OCI-LY3 (cell line): ENCODE data around the gene GNG11.

Source experiments
- CTCF ChIP-seq: fragments of 200-600, 300-600 bp; sonication (generic); IDR thresholded peaks from 2 replicates; pipeline ENCODE4 v1.5.1; 2014; ENCODE audit warnings: antibody characterized with exemption, low read length, low read depth
- EZH2phosphoT487 ChIP-seq: fragments of 200-600 bp; shearing (Covaris generic); IDR thresholded peaks from 2 replicates; pipeline ENCODE4 v1.6.1; 2018; ENCODE audit warnings: antibody characterized with exemption, mixed run types, low read depth

GRCh38 chr7:93923296-93923695 is 1.8 kb downstream of the GNG11 start:
- TF ChIP-seq CTCF (no peak), EZH2phosphoT487 (no peak)
